Measurements from ENCODE around the gene CFAP300. TPM values are rescaled to one million over a fixed set of nuclear protein-coding genes. Genes with fewer than 3 reads are reported as not detected.

The CFAP300 gene
- polyA plus RNA-seq, 1 of the 3 experiments (the other 2 are of a cell fraction): 1.5 TPM

DNA sequence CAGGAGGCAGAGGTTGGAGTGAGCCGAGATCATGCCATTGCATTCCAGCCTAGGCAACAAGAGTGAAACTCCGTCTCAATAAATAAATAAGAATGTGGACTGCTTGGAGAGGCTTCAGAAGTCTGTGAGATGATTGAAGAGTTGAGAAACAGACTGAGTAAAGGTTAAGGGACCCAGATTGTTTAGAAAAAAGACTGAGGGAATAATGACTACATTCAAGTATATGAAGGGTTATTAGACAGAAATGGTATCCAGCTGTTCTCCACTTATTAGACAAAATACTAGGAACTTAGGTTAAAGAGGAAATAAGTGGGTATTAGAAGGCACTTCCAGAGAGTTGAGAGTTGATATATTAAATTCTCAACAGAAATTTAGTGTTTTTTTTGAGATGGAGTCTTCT, 52.5 kb downstream of the CFAP300 start:
- CTCF ChIA-PET: no interaction called here
- Histone ChIP-seq H3F3A (replicated peaks; ENCODE audit: insufficient read depth) (no peaks in the 10 kb centered on the region), H4K20me1 (ENCODE audit: insufficient read depth) (no peaks in the 10 kb centered on the region), H3K36me3 (replicated peaks in 1 of 2; ENCODE audit: control insufficient read depth in 1 of 2, insufficient read depth in 2 of 2, low read length in 1 of 2) (no peaks in the 10 kb centered on the region), H3K4me2 (no peak overlapping the region), H3K4me3 (ENCODE audit: low read depth in 2 of 2, low read length in 1 of 2) (no peak overlapping the region), H3K79me2 (ENCODE audit: insufficient read depth) (no peaks in the 10 kb centered on the region), H3K9me3 (no peaks in the 10 kb centered on the region), H3K9me2 (no peaks in the 10 kb centered on the region), H2AFZ (ENCODE audit: low read depth) (no peak overlapping the region), H3K27me3 (ENCODE audit: insufficient read depth) (no peaks in the 10 kb centered on the region), H3K27ac (ENCODE audit: low read depth in 2 of 2, low read length in 1 of 2) (no peak overlapping the region), H3K9ac (no peak overlapping the region), H3K4me1 (ENCODE audit: control insufficient read depth in 1 of 2, insufficient read depth in 2 of 2, low read depth in 1 of 2, low read length in 1 of 2) (no peaks in the 10 kb centered on the region)
- DNase-seq: no peak
- TF ChIP-seq EZH2phosphoT487 (IDR thresholded peaks at IDR 0.05; ENCODE audit: borderline replicate concordance, low read depth) (no peak), RFX5 (IDR thresholded peaks at IDR 0.05; ENCODE audit: low read length) (no peak), MEF2A (IDR thresholded peaks at IDR 0.05; ENCODE audit: borderline replicate concordance, low read depth) (no peak), SIN3A (IDR thresholded peaks at IDR 0.05; ENCODE audit: borderline replicate concordance, low read depth, low read length) (no peak), JUND (IDR thresholded peaks at IDR 0.05) (no peak), MXI1 (IDR thresholded peaks at IDR 0.05; ENCODE audit: low read depth, low read length) (no peak), FOXM1 (IDR thresholded peaks at IDR 0.05; ENCODE audit: low read depth) (no peak), YY1 (IDR thresholded peaks at IDR 0.05; ENCODE audit: low read depth) (no peak), TCF12 (IDR thresholded peaks at IDR 0.05) (no peak), POLR2AphosphoS5 (IDR thresholded peaks at IDR 0.05; ENCODE audit: low read depth, low read length) (no peak), SMC3 (IDR thresholded peaks at IDR 0.05; ENCODE audit: low read depth, low read length) (no peak), GABPA (IDR thresholded peaks at IDR 0.05; ENCODE audit: low read depth) (no peak)
- TF ChIP-seq, protein P1, sequence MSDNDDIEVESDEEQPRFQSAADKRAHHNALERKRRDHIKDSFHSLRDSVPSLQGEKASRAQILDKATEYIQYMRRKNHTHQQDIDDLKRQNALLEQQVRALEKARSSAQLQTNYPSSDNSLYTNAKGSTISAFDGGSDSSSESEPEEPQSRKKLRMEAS (IDR thresholded peaks at IDR 0.05; ENCODE audit: low read depth): no peak
- TF ChIP-seq, protein P2, sequence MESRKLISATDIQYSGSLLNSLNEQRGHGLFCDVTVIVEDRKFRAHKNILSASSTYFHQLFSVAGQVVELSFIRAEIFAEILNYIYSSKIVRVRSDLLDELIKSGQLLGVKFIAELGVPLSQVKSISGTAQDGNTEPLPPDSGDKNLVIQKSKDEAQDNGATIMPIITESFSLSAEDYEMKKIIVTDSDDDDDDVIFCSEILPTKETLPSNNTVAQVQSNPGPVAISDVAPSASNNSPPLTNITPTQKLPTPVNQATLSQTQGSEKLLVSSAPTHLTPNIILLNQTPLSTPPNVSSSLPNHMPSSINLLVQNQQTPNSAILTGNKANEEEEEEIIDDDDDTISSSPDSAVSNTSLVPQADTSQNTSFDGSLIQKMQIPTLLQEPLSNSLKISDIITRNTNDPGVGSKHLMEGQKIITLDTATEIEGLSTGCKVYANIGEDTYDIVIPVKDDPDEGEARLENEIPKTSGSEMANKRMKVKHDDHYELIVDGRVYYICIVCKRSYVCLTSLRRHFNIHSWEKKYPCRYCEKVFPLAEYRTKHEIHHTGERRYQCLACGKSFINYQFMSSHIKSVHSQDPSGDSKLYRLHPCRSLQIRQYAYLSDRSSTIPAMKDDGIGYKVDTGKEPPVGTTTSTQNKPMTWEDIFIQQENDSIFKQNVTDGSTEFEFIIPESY (IDR thresholded peaks at IDR 0.05; ENCODE audit: borderline replicate concordance, low read depth): no peak
- TF ChIP-seq, protein P3, sequence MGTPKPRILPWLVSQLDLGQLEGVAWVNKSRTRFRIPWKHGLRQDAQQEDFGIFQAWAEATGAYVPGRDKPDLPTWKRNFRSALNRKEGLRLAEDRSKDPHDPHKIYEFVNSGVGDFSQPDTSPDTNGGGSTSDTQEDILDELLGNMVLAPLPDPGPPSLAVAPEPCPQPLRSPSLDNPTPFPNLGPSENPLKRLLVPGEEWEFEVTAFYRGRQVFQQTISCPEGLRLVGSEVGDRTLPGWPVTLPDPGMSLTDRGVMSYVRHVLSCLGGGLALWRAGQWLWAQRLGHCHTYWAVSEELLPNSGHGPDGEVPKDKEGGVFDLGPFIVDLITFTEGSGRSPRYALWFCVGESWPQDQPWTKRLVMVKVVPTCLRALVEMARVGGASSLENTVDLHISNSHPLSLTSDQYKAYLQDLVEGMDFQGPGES (IDR thresholded peaks at IDR 0.05; ENCODE audit: low read depth, low read length): no peak
- TF ChIP-seq, protein P4, sequence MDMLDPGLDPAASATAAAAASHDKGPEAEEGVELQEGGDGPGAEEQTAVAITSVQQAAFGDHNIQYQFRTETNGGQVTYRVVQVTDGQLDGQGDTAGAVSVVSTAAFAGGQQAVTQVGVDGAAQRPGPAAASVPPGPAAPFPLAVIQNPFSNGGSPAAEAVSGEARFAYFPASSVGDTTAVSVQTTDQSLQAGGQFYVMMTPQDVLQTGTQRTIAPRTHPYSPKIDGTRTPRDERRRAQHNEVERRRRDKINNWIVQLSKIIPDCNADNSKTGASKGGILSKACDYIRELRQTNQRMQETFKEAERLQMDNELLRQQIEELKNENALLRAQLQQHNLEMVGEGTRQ (IDR thresholded peaks at IDR 0.05; ENCODE audit: borderline replicate concordance, low read depth, low read length): no peak
- TF ChIP-seq, protein P5, sequence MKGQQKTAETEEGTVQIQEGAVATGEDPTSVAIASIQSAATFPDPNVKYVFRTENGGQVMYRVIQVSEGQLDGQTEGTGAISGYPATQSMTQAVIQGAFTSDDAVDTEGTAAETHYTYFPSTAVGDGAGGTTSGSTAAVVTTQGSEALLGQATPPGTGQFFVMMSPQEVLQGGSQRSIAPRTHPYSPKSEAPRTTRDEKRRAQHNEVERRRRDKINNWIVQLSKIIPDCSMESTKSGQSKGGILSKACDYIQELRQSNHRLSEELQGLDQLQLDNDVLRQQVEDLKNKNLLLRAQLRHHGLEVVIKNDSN (IDR thresholded peaks at IDR 0.05; ENCODE audit: borderline replicate concordance, low read depth): no peak
- TF ChIP-seq, protein P6, sequence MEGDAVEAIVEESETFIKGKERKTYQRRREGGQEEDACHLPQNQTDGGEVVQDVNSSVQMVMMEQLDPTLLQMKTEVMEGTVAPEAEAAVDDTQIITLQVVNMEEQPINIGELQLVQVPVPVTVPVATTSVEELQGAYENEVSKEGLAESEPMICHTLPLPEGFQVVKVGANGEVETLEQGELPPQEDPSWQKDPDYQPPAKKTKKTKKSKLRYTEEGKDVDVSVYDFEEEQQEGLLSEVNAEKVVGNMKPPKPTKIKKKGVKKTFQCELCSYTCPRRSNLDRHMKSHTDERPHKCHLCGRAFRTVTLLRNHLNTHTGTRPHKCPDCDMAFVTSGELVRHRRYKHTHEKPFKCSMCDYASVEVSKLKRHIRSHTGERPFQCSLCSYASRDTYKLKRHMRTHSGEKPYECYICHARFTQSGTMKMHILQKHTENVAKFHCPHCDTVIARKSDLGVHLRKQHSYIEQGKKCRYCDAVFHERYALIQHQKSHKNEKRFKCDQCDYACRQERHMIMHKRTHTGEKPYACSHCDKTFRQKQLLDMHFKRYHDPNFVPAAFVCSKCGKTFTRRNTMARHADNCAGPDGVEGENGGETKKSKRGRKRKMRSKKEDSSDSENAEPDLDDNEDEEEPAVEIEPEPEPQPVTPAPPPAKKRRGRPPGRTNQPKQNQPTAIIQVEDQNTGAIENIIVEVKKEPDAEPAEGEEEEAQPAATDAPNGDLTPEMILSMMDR (IDR thresholded peaks at IDR 0.05): no peak
- WGBS (ENCODE audit: low lambda C conversion rate): 78% methylated on average over 2 of the region's 2 CpGs
- POLR2A ChIA-PET: no interaction called here
